Activated CD8-positive, alpha-beta T cell treated with anti-CD3 and anti-CD28 coated beads, Interleukin-2, amount 10 ng/mL, durations not matched to agents 7 days and 5 days (primary cell): ENCODE data around the gene DPYSL5. TPM values are rescaled to one million over a fixed set of nuclear protein-coding genes. Genes with fewer than 3 reads are reported as not detected.

ENCODE experiments used
- ATAC-seq: fragments of 150-1000 bp; cut with Tn5 transposase; one replicate; pipeline ENCODE4 v1.10.0; 2021; ENCODE audit warnings: moderate library complexity
- CTCF ChIA-PET: fragments of 350-600 bp; sonication (Branson Sonifier 250); formaldehyde crosslinking; loops from one replicate; lab custom pipeline; 2021; ENCODE audit warnings: antibody characterized with exemption; lab: Charles Lee
- POLR2A ChIA-PET: fragments of 350-600 bp; sonication (Branson Sonifier 250); formaldehyde crosslinking; loops from one replicate; lab custom pipeline; 2021; ENCODE audit warnings: antibody characterized with exemption; lab: Charles Lee
- DNase-seq: peaks from one replicate; pipeline ENCODE4 v3.0.0-alpha.2; 2020
- H3K27ac Mint-ChIP-seq: one replicate; pipeline ENCODE4 v1.8.0; 2021; ENCODE audit warnings: mild to moderate bottlenecking, mixed read lengths
- H3K27me3 Mint-ChIP-seq: one replicate; pipeline ENCODE4 v1.8.0; 2021; ENCODE audit warnings: low read depth, mixed read lengths
- H3K36me3 Mint-ChIP-seq: one replicate; pipeline ENCODE4 v1.8.0; 2021; ENCODE audit warnings: low read depth, mixed read lengths
- H3K4me1 Mint-ChIP-seq: one replicate; pipeline ENCODE4 v1.8.0; 2021; ENCODE audit warnings: low read depth, mixed read lengths
- H3K4me3 Mint-ChIP-seq: one replicate; pipeline ENCODE4 v1.8.0; 2021; ENCODE audit warnings: mild to moderate bottlenecking, mixed read lengths
- H3K9me3 Mint-ChIP-seq: one replicate; pipeline ENCODE4 v1.8.0; 2022; ENCODE audit warnings: mixed read lengths; ENCODE audit not compliant: insufficient read depth
- total RNA-seq, 2 experiments: library from RNA; stranded (reverse); gene quantifications; one replicate each; pipeline ENCODE4 v1.2.3, GENCODE V29; 2021

Gene DPYSL5
- total RNA-seq, 2 experiments from 2014 or later, result not detected

DNA sequence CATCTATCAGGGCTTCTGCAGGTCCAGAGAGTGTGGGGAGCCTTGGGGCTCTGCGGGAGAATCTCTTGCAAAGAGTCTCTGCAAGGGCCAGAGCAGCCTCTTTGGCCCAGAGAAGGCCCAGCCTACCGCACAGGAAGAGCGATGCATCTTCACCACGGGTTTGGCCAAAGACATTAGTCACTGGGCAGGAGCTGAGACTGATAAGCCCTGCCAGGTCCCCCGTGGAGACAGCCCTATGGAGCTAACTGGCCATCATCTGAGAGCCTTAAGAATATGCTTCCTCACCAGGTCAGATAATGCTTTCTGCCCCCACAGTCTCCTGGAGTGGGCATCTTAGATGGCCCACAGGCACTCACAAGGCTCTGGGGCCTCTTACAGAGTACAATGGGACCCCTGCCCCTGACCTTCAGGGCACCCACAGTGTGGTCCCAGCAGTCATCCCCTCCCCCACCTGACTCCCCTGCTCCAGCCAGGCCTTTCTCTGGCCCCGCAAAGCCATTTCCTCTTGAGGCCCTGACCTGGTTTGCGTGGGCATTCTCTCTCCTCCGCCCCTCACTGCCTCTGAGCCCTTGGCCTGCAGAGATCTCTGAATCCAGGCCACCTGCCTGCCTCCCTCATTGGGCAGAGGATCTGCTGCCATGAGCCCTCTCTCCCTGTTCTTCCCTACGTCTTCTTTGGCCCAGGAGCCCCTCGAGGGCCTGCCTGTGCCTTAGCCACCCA is 90.6 kb downstream of the DPYSL5 start:
- no peaks in the 10 kb centered on the region for H3K4me1 Mint-ChIP-seq
- POLR2A ChIA-PET, result no interaction called here
- no peak overlapping the region for H3K4me3 Mint-ChIP-seq
- H3K36me3 Mint-ChIP-seq, result no peaks in the 10 kb centered on the region
- ATAC-seq, result no peak
- no peak for DNase-seq
- peaks cover 3% of the 10 kb centered on the region for H3K27me3 Mint-ChIP-seq
- H3K27ac Mint-ChIP-seq, result no peak overlapping the region
- H3K9me3 Mint-ChIP-seq, result no peaks in the 10 kb centered on the region
- CTCF ChIA-PET, result interaction anchor here (1.0 to 8.1 kb wide), 3 partner anchors 23 to 93 kb away, joined by 3 to 80 read pairs (median 3); no protein-coding TSS in a partner anchor

GRCh38 chr2:26940001-26940400 is 92.1 kb downstream of the DPYSL5 start:
- Mint-ChIP-seq H3K27me3 (peaks cover 3% of the 10 kb centered on the region), H3K4me3 (no peak overlapping the region), H3K9me3 (no peaks in the 10 kb centered on the region), H3K27ac (no peak overlapping the region), H3K36me3 (no peaks in the 10 kb centered on the region), H3K4me1 (no peaks in the 10 kb centered on the region)
- CTCF ChIA-PET, result interaction anchor here (1.0 to 8.1 kb wide), 5 partner anchors 17 to 94 kb away, joined by 3 to 80 read pairs (median 3); no protein-coding TSS in a partner anchor
- ATAC-seq, result no peak
- POLR2A ChIA-PET, result no interaction called here
- DNase-seq, result no peak

DNA sequence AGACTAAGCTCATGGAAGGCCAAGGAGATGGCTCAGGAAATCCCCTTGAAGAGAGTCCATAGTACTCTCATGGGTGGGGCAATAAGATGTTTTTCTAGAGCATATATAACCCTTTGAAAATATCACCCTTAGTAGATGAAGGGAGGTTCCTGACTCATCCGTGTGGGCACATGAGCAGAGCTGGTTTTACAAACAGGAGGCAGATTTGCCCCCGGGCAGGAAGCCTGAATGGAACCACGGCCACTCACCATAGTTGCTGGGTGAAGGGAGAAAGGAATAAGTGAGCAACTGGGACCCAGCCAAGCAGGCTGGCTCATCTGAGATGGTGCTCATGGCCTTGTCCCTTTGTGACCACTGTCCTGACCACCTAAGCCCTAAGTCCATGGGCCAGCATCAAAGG is 93.6 kb downstream of the DPYSL5 start:
- peaks cover 3% of the 10 kb centered on the region for H3K27me3 Mint-ChIP-seq
- CTCF ChIA-PET, result interaction anchor here (0.6 to 8.1 kb wide), 7 partner anchors 14 to 405 kb away, joined by 3 to 80 read pairs (median 4); no protein-coding TSS in a partner anchor
- no peaks in the 10 kb centered on the region for H3K9me3 Mint-ChIP-seq
- ATAC-seq, result no peak
- no peaks in the 10 kb centered on the region for H3K36me3 Mint-ChIP-seq
- no peak overlapping the region for H3K27ac Mint-ChIP-seq
- no peaks in the 10 kb centered on the region for H3K4me1 Mint-ChIP-seq
- DNase-seq, result no peak
- POLR2A ChIA-PET, result interaction anchor here (0.6 kb wide), 1 partner anchor 169 kb away, joined by 3 read pairs; no protein-coding TSS in a partner anchor
- H3K4me3 Mint-ChIP-seq, result no peak overlapping the region

DNA sequence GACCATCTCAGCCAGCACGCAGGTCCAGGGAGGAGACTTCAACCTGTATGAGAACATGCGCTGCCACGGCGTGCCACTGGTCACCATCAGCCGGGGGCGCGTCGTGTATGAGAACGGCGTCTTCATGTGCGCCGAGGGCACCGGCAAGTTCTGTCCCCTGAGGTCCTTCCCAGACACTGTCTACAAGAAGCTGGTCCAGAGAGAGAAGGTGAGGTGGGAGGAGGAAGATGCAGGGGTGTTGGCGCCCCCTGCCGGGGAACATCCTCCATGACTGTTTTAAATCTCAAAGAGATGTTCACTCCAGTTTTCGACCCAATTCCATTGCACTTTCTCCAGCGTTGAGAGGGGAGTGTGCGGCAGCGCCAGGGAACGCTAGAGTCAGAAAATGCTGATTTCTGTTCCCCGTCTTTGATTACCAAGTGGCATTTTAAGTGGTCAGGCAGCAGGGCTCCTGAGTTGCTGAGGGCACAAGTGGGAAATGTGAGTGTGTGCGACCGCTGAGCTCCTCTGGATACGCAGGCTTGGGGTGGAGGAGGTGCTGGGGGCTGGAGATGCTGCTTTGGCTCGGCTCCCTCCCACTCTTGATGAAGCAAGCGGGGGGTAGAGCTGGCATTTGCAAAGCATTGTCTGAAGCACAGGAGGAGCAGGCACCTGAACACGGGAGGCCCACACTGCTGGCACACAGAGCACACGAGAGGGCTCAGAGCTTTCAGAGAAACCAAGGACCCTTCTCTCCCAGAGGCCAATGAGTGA is 94.8 kb downstream of the DPYSL5 start:
- Mint-ChIP-seq H3K4me3 (no peak overlapping the region), H3K27ac (no peak overlapping the region), H3K36me3 (no peaks in the 10 kb centered on the region), H3K4me1 (no peaks in the 10 kb centered on the region), H3K27me3 (peaks cover 3% of the 10 kb centered on the region), H3K9me3 (no peaks in the 10 kb centered on the region)
- CTCF ChIA-PET, result interaction anchor here (0.7 to 8.1 kb wide), 15 partner anchors 9 to 121 kb away, joined by 3 to 80 read pairs (median 4); partner anchors contain the start of gene DPYSL5
- DNase-seq, result peak; percentile 73
- peak; percentile 60 for ATAC-seq
- POLR2A ChIA-PET, result no interaction called here

DNA sequence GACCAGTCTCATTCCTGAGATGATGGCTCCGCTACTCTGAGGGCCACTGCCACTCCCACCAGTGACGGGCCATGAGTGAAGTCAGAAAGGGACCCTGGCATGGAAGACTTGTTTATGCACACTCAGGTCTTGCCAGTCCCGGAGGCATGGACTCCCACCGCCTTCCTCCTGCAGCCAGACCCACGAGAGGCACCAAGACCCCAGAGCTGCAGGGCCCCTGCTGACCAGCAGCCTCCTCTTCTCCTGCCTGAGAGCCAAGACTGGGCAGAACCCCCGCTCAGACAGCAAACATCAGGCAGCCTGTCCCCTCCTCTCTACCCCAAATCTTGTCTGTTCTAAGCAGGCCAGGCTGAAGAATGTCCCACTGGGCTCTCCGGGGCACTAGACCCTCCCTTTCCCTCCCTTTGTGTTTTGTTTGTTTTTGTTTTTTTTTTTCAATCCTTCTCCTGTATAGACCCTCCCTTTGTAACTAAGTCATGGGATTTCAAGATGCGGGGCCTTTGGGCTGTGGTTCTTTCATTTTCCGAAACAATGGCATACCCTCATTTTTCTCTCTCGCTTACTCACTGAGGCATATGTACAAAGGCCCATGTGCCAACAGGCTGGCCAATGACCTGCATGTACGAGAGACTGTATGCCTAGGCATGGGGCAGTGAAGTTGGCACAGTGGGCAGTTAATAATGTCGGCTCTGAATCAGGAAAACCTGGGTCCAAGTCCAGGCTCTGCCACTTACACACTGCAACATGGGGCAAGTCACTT is 98.2 kb downstream of the DPYSL5 start:
- no peak for ATAC-seq
- ChIA-PET POLR2A (no interaction called here), CTCF (interaction anchor here (8.1 kb wide), 1 partner anchor 100 kb away, joined by 80 read pairs; no protein-coding TSS in a partner anchor)

DNA sequence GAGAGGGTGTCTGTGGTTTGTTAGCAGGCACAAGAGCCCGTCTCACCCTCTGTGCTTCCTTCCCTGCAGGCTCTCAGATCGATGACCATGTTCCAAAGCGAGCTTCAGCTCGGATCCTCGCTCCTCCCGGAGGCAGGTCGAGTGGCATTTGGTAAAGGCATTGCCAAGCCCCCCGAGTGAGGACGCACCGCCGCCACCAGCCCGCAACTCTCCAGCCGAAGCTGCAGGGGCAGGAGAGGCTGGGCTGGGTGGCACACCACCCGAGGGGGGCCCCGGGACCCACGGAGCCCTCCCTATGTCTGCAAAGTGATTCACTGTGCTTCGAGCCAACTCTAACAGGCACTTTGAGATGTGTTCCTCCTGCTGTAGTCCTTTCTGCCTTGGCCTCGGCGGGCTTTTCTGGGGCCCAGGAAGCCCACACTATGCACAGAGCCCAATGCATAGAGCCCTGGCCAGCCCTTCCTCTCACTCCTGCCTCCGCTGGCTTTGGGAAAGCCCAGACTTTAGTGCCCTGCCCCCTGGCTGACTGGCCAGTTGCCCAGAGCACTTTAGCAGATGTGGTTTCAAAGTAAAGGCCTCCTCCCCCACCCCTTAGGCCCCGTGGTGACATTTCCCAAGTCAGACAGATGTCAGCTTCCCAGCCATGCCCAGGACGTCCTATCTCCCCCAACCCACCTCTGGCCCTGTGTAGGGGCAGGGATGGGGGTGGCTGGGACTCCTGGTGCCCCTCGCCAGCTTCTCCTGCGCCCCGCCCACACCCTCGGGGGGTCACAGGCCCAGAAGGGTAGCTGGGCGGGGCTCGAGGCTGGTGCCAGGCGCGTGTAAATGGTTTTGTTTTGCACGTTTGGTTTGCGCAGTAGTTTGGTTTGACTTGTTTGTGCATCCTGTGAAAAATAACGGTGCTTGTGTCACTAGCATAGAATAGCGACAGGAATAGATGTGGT is 99.2 kb downstream of the DPYSL5 start:
- ATAC-seq (no peak), DNase-seq (no peak)
- H3K4me3 Mint-ChIP-seq, result no peak overlapping the region
- H3K4me1 Mint-ChIP-seq, result no peaks in the 10 kb centered on the region
- H3K27me3 Mint-ChIP-seq, result peaks cover 3% of the 10 kb centered on the region
- ChIA-PET POLR2A (no interaction called here), CTCF (no interaction called here)
- H3K27ac Mint-ChIP-seq, result no peak overlapping the region
- no peaks in the 10 kb centered on the region for H3K36me3 Mint-ChIP-seq
- no peaks in the 10 kb centered on the region for H3K9me3 Mint-ChIP-seq

More for the DNA sequence above, 98.2 kb downstream of the DPYSL5 start:
- Mint-ChIP-seq H3K36me3 (no peaks in the 10 kb centered on the region), H3K27me3 (peaks cover 3% of the 10 kb centered on the region), H3K4me1 (no peaks in the 10 kb centered on the region), H3K27ac (no peak overlapping the region), H3K4me3 (no peak overlapping the region), H3K9me3 (no peaks in the 10 kb centered on the region)
- DNase-seq, result no peak

GRCh38 chr2:26948800-26949199 is 100.9 kb downstream of the DPYSL5 start:
- no peaks in the 10 kb centered on the region for H3K9me3 Mint-ChIP-seq
- no peak overlapping the region for H3K4me3 Mint-ChIP-seq
- no peaks in the 10 kb centered on the region for H3K36me3 Mint-ChIP-seq
- DNase-seq (no peak), ATAC-seq (no peak)
- peaks cover 4% of the 10 kb centered on the region for H3K27me3 Mint-ChIP-seq
- H3K27ac Mint-ChIP-seq, result no peak overlapping the region
- ChIA-PET POLR2A (no interaction called here), CTCF (no interaction called here)
- H3K4me1 Mint-ChIP-seq, result no peaks in the 10 kb centered on the region

DNA sequence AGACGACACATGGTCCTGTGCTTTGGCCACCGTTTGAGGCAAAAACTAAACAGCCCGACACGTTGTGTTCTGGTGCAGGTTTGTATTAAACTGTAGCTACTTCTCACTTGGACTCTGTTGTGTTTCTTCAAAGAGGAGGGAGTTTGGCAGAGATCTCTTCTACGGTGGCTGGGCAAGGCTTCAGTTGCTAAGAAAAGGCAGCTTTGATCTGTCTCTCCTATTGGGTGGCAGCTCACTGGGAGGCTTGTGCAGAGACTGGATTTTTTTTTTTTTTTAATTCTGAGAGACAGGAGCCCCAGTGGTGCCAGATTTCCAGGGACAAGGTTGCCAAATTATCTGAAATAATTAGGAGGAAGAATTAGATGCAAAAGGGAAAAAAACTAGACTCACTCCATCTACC is 102.3 kb downstream of the DPYSL5 start:
- H3K27ac Mint-ChIP-seq, result no peak overlapping the region
- ChIA-PET POLR2A (no interaction called here), CTCF (no interaction called here)
- H3K4me1 Mint-ChIP-seq, result no peaks in the 10 kb centered on the region
- DNase-seq (no peak), ATAC-seq (no peak)
- H3K27me3 Mint-ChIP-seq, result peaks cover 16% of the 10 kb centered on the region
- H3K36me3 Mint-ChIP-seq, result no peaks in the 10 kb centered on the region
- H3K9me3 Mint-ChIP-seq, result no peaks in the 10 kb centered on the region
- no peak overlapping the region for H3K4me3 Mint-ChIP-seq

DNA sequence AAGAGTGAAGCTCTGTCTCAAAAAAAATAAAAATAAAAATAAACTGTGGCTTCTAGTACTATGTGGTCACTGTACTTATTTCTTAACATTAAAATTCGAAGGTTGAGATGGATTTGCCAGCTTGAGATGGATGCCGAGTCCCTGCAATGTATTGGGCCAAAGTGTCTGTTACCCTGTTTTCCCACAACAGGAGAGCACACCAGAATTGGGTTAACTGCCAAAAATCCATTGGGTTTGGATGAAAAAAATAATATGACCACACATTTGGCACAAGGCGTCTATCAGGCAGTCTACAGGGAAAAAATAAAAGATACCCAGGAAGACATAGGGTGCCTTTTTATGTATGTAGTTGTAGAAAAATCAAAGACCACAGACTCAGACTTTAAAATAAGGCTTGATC is 103.3 kb downstream of the DPYSL5 start:
- Mint-ChIP-seq H3K27me3 (peaks cover 18% of the 10 kb centered on the region), H3K36me3 (no peaks in the 10 kb centered on the region), H3K27ac (no peak overlapping the region), H3K4me3 (no peak overlapping the region), H3K9me3 (no peaks in the 10 kb centered on the region), H3K4me1 (no peaks in the 10 kb centered on the region)
- no peak for DNase-seq
- no peak for ATAC-seq
- CTCF ChIA-PET, result interaction anchor here (2.7 kb wide), 1 partner anchor 11 kb away, joined by 13 read pairs; no protein-coding TSS in a partner anchor
- POLR2A ChIA-PET, result no interaction called here

GRCh38 chr2:26952374-26952773 is 104.4 kb downstream of the DPYSL5 start:
- no peaks in the 10 kb centered on the region for H3K9me3 Mint-ChIP-seq
- CTCF ChIA-PET, result interaction anchor here (0.6 to 2.7 kb wide), 4 partner anchors 9 to 327 kb away, joined by 3 to 13 read pairs (median 4); no protein-coding TSS in a partner anchor
- ATAC-seq, result no peak
- H3K4me3 Mint-ChIP-seq, result no peak overlapping the region
- no peaks in the 10 kb centered on the region for H3K4me1 Mint-ChIP-seq
- H3K27ac Mint-ChIP-seq, result no peak overlapping the region
- POLR2A ChIA-PET, result no interaction called here
- H3K36me3 Mint-ChIP-seq, result no peaks in the 10 kb centered on the region
- DNase-seq, result no peak
- H3K27me3 Mint-ChIP-seq, result peaks cover 18% of the 10 kb centered on the region
